GM18507 (cell line): ENCODE measurements around the gene CD37.
"Not testable (repeated sequence)": the region's sequence is repeated elsewhere in the genome, so short reads cannot be mapped to it uniquely, and the experiment has no call there.

Source experiments
- DNase-seq: peaks from one replicate; pipeline ENCODE4 v3.0.0; 2011; ENCODE audit warnings: low read depth; ENCODE audit not compliant: insufficient read length; ENCODE audit errors: extremely low spot score
- FAIRE-seq: peaks from 2 replicates; lab custom pipeline; 2011; peaks lifted over from hg19 to GRCh38; lab: Jason Lieb, UNC

The CD37 gene

DNA sequence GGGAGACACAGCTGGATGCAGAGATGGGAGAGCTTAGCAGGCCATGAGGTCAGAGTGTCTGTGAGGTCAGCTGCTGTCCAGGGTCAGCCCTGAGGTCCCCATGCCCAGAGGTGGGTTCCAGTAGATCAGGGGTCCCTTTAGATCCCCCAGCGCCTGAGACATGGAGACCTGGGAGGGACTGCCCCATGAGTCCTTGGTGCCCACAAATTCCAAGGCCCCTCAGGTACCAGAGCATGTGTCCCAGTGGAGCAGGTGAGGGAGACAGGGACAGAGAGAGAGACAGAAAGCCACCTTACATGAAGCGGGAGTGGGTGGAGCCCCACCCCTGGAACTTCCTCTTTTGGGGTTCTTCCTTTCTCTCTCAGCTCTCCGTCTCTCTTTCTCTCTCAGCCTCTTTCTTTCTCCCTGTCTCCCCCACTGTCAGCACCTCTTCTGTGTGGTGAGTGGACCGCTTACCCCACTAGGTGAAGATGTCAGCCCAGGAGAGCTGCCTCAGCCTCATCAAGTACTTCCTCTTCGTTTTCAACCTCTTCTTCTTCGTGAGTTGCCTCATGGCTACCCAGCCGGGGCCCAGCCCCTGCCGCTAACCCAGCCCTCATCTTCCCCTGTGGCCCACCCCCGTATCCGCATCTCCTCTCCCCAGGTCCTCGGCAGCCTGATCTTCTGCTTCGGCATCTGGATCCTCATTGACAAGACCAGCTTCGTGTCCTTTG is at the start of gene CD37:
Gene CD37 (plus strand): TSS at position 336 of the 713 bp plus-strand sequence. CDS start 135 bp downstream, at position 471.
- peak; percentile 96 for FAIRE-seq
- DNase-seq = no peak

DNA sequence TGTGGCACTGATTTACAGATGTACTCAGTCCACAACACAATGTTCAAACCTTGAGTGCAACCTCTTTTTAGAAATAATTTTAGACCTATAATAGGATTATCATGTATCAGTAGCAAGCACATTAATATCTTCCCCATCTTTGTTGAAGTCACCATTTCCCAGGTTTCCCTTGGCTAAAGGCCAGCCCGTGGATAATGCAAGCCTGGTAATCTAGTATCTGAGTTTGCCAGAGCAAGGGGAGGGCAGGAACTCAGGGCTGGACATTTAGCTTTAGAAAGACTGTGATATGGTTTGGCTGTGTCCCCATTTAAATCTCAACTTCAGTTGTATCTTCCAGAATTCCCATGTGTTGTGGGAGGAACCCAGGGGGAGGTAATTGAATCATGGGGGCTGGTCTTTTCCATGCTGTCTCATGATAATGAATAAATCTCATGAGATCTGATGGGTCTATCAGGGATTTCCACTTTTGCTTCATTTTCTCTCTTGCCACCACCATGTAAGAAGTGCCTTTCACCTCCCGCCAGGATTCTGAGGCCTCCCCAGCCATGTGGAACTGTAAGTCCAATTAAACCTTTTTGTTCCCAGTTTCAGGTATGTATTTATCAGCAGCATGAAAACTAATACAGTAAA is 48.0 kb upstream of the CD37 start:
- FAIRE-seq (no peak), DNase-seq (no peak)

GRCh38 chr19:49288205-49288604 is 47.0 kb upstream of the CD37 start:
- FAIRE-seq = not testable (repeated sequence)

DNA sequence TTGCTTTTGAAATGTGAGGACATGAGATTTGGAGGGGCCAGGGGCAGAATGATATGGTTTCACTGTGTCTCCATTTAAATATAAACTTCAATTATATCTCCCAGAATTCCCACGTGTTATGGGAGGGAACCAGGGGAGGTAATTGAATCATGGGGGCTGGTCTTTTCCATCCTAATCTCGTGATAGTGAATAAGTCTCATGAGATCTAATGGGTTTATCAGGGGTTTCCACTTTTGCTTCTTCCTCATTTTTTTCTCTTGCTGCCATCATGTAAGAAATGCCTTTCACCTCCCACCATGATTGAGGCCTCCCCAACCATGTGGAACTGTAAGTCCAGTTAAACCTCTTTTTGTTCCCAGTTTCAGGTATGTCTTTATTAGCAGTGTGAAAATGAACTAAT is 45.9 kb upstream of the CD37 start:
- not testable (repeated sequence) for DNase-seq, FAIRE-seq

More at GRCh38 chr19:49288205-49288604, 47.0 kb upstream of the CD37 start:
- not testable (repeated sequence) for DNase-seq

DNA sequence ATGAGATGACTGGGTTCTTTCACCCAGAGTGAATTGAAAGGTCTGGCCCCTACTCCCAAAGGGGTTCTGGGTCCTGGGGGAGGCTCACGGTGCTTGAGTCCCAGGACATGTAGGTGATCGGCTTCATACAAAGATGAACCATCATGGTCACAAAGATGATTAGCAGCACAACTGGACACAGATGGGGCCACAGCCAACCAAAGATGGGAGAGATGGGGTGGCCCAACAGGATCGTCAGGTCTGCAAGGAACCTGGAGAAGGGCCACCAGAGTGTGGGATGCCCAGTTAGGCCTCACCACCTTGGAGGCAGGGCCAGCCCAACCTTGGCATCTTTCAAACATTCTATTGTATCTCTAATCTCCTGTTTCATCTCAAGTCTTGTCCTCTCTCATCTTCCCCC is 44.7 kb upstream of the CD37 start:
- no peak for FAIRE-seq
- DNase-seq = no peak

- no peak for FAIRE-seq
- no peak for DNase-seq
Observed at GRCh38 chr19:49294401-49294800, 40.8 kb upstream of the CD37 start.

- FAIRE-seq = no peak
- DNase-seq = no peak
Observed at GRCh38 chr19:49295208-49295880, 39.9 kb upstream of the CD37 start.

GRCh38 chr19:49297403-49297802 is 37.8 kb upstream of the CD37 start:
- DNase-seq (no peak), FAIRE-seq (no peak)

DNA sequence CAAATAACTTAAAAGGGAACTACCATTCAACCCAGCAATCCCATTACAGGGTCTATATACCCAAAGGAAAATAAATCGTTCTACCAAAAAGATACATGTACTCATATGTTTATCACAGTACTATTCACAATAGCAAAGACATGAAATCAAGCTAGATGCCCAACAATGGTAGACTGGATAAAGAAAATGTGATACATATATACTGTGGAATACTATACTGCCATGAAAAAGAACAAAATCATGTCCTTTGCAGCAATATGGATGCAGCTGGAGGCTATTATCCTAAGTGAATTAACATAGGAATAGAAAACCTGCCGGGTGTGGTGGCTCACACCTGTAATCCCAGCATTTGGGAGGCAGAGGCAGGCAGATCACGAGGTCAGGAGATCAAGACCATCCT is 36.6 kb upstream of the CD37 start:
- not testable (repeated sequence) for DNase-seq, FAIRE-seq

- peak; percentile 87 for FAIRE-seq
- peak; percentile 76 for DNase-seq
Observed at GRCh38 chr19:49301165-49301865, 33.9 kb upstream of the CD37 start.

DNA sequence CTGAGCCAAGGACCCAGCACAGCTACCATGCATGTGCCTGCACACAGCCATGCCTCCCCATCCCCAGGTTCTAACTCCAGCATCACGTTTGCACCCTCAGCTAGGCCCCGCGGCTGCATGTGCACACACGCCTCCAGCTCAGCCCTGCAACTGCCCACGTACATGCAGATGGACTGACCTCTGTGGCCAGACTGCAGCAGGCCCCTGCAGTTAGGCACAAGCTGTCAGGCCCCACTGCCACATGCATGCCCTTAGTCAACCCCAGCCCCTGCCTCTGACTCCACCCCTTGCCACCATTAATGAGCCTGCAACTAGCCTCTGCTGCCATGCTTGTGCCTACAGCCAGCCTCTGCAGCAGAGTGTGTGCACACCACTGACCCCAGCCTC is 33.3 kb upstream of the CD37 start:
- DNase-seq (no peak), FAIRE-seq (no peak)

- peak; percentile 54 for FAIRE-seq
- not testable (repeated sequence) for DNase-seq
Observed at GRCh38 chr19:49306734-49307133, 28.5 kb upstream of the CD37 start.

- DNase-seq (no peak), FAIRE-seq (no peak)
Observed at GRCh38 chr19:49309087-49309486, 26.1 kb upstream of the CD37 start.

- DNase-seq (no peak), FAIRE-seq (no peak)
Observed at GRCh38 chr19:49315111-49315510, 20.1 kb upstream of the CD37 start.

DNA sequence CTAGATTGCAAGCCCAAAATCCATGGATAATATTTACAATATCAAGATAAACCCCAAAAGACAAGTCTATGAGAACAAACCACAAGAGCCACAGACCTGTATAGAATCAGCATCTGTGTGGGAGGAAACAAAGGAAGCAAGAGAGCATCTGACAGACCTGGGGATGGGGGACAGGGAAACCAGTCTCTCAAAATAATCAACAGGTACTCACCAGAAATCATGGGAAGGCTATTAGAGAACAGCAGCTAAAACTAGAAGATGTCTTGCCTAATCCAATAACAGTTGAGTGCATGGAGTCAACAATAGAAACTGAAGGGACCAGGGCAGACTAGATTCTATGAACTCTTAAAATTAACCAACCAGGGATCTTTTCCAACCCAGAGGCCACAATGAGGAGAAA is 18.9 kb upstream of the CD37 start:
- DNase-seq (no peak), FAIRE-seq (no peak)

GRCh38 chr19:49318296-49318695 is 16.9 kb upstream of the CD37 start:
- DNase-seq = no peak
- FAIRE-seq = peak; percentile 5

- peak; percentile 5 for FAIRE-seq
- DNase-seq = no peak
Observed at GRCh38 chr19:49324801-49325576, 10.2 kb upstream of the CD37 start, which contains the start of gene SLC6A16. Gene SLC6A16 (minus strand): TSS chr19:49325191. CDS start chr19:49311347, 13,844 bp downstream.

DNA sequence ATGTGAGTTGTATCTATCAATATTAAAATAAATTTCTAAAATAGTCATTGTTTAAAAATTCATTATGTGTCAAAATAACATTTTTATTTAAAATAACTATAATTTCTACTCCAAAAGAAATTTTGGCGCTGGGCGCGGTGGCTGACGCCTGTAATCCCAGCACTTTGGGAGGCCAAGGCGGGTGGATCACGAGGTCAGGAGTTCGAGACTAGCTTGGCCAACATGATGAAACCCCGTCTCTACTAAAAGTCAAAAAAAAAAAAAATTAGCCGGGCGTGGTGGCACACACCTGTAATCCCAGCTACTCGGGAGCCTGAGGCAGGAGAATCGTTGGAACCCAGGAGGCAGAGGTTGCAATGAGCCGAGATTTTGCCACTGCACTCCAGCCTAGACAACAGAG is 9.4 kb upstream of the CD37 start:
- DNase-seq = not testable (repeated sequence)

GRCh38 chr19:49326165-49326704 is 9.0 kb upstream of the CD37 start:
- DNase-seq (no peak), FAIRE-seq (peak; percentile 81)

More for the DNA sequence above, 9.4 kb upstream of the CD37 start:
- FAIRE-seq = not testable (repeated sequence)
